Parathyroid adenoma (tissue), 2 donors: ENCODE measurements around the gene CDKN1A.

Experiments used
- H2AFZ ChIP-seq: fragments of 300-600 bp; sonication (generic); one replicate; pipeline ENCODE4 v1.7.0; 2017; ENCODE audit warnings: antibody characterized with exemption, mild to moderate bottlenecking
- H3K27ac ChIP-seq: fragments of 300-600 bp; sonication (generic); one replicate; pipeline ENCODE4 v1.7.0; 2017
- H3K27me3 ChIP-seq: fragments of 300-600 bp; sonication (generic); one replicate; pipeline ENCODE4 v1.7.0; 2017; ENCODE audit warnings: low read length; ENCODE audit not compliant: control insufficient read depth, insufficient read depth
- H3K36me3 ChIP-seq: fragments of 300-600 bp; sonication (generic); one replicate; pipeline ENCODE4 v1.7.0; 2017; ENCODE audit warnings: low read length; ENCODE audit not compliant: control insufficient read depth, insufficient read depth
- H3K4me1 ChIP-seq: fragments of 300-600 bp; sonication (generic); one replicate; pipeline ENCODE4 v1.7.0; 2017; ENCODE audit warnings: control low read depth
- H3K4me2 ChIP-seq: fragments of 300-600 bp; sonication (generic); one replicate; pipeline ENCODE4 v1.7.0; 2017; ENCODE audit warnings: low read length
- H3K4me3 ChIP-seq: fragments of 300-600 bp; sonication (generic); one replicate; pipeline ENCODE4 v1.7.0; 2017; ENCODE audit warnings: low read depth, low read length
- H3K79me2 ChIP-seq: fragments of 300-600 bp; sonication (generic); one replicate; pipeline ENCODE4 v1.7.0; 2017; ENCODE audit warnings: control low read depth
- H3K9ac ChIP-seq: fragments of 300-600 bp; sonication (generic); one replicate; pipeline ENCODE4 v1.7.0; 2017; ENCODE audit warnings: mild to moderate bottlenecking
- H3K9me3 ChIP-seq: fragments of 300-600 bp; sonication (generic); one replicate; pipeline ENCODE4 v1.7.0; 2017; ENCODE audit warnings: low read length; ENCODE audit not compliant: control insufficient read depth
- TF ChIP-seq, protein P1 (sequence below): fragments of 300-600 bp; sonication (generic); IDR thresholded peaks from one replicate; pipeline ENCODE4 v1.7.0; 2017; ENCODE audit warnings: antibody characterized with exemption, mild to moderate bottlenecking
- donor health status: primary hyperparathyroidism.

Gene CDKN1A

GRCh38 chr6:36735110-36736071 lies 56.9 kb downstream of the CDKN1A start:
- Histone ChIP-seq H3K27me3 (no peaks in the 10 kb centered on the region), H3K9me3 (no peaks in the 10 kb centered on the region), H3K36me3 (no peaks in the 10 kb centered on the region), H3K9ac (no peak overlapping the region), H3K79me2 (no peaks in the 10 kb centered on the region), H3K27ac (peak overlapping the region; percentile 82), H3K4me3 (no peak overlapping the region), H3K4me2 (peak overlapping the region; percentile 19), H3K4me1 (peaks cover 6% of the 10 kb centered on the region), H2AFZ (peak overlapping the region; percentile 31)
- TF ChIP-seq, protein P1, sequence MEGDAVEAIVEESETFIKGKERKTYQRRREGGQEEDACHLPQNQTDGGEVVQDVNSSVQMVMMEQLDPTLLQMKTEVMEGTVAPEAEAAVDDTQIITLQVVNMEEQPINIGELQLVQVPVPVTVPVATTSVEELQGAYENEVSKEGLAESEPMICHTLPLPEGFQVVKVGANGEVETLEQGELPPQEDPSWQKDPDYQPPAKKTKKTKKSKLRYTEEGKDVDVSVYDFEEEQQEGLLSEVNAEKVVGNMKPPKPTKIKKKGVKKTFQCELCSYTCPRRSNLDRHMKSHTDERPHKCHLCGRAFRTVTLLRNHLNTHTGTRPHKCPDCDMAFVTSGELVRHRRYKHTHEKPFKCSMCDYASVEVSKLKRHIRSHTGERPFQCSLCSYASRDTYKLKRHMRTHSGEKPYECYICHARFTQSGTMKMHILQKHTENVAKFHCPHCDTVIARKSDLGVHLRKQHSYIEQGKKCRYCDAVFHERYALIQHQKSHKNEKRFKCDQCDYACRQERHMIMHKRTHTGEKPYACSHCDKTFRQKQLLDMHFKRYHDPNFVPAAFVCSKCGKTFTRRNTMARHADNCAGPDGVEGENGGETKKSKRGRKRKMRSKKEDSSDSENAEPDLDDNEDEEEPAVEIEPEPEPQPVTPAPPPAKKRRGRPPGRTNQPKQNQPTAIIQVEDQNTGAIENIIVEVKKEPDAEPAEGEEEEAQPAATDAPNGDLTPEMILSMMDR, result no peak
